COLO668 (cell line): ENCODE measurements around the gene FRMD4A.

Experiments used
- DNase-seq: peaks from one replicate; lab custom pipeline; 2025; ENCODE audit not compliant: unreplicated experiment; lab: John Stamatoyannopoulos, UW

The FRMD4A gene

GRCh38 chr10:13862546-13863233 is 468.0 kb downstream of the FRMD4A start:
- DNase-seq, result no peak

- DNase-seq, result no peak
Observed at GRCh38 chr10:13860886-13861285, 469.8 kb downstream of the FRMD4A start.

- DNase-seq, result no peak
Observed at GRCh38 chr10:13859979-13860654, 470.6 kb downstream of the FRMD4A start.

GRCh38 chr10:13858709-13859108 is 472.0 kb downstream of the FRMD4A start:
- no peak for DNase-seq

- no peak for DNase-seq
Observed at GRCh38 chr10:13857451-13857850, 473.3 kb downstream of the FRMD4A start.

- no peak for DNase-seq
Observed at GRCh38 chr10:13853854-13854253, 476.9 kb downstream of the FRMD4A start.

GRCh38 chr10:13852872-13853271 is 477.9 kb downstream of the FRMD4A start:
- no peak for DNase-seq

- no peak for DNase-seq
Observed at GRCh38 chr10:13851906-13852305, 478.8 kb downstream of the FRMD4A start.

GRCh38 chr10:13848520-13849445 is 481.9 kb downstream of the FRMD4A start:
- no peak for DNase-seq

GRCh38 chr10:13847201-13847631 is 483.5 kb downstream of the FRMD4A start:
- no peak for DNase-seq

GRCh38 chr10:13845897-13846296 is 484.8 kb downstream of the FRMD4A start:
- DNase-seq, result no peak

GRCh38 chr10:13844651-13845050 is 486.1 kb downstream of the FRMD4A start:
- DNase-seq, result no peak

- DNase-seq, result no peak
Observed at GRCh38 chr10:13842117-13842516, 488.6 kb downstream of the FRMD4A start.

GRCh38 chr10:13840036-13840435 is 490.7 kb downstream of the FRMD4A start:
- DNase-seq, result no peak

- no peak for DNase-seq
Observed at GRCh38 chr10:13839430-13839990, 491.2 kb downstream of the FRMD4A start.

- no peak for DNase-seq
Observed at GRCh38 chr10:13839030-13839429, 491.7 kb downstream of the FRMD4A start.

- no peak for DNase-seq
Observed at GRCh38 chr10:13837966-13838365, 492.8 kb downstream of the FRMD4A start.

- DNase-seq, result no peak
Observed at GRCh38 chr10:13834581-13835286, 496.0 kb downstream of the FRMD4A start.

GRCh38 chr10:13831711-13832141 is 499.0 kb downstream of the FRMD4A start:
- DNase-seq, result no peak

GRCh38 chr10:13830385-13830784 is 500.3 kb downstream of the FRMD4A start:
- DNase-seq, result no peak

GRCh38 chr10:13829790-13830189 is 500.9 kb downstream of the FRMD4A start:
- DNase-seq, result no peak
